HG02623 (cell line): Measurements from ENCODE around the gene EPB41L4B.

Experiments used
- ATAC-seq: cut with Tn5 transposase; IDR thresholded peaks from one replicate; pipeline ENCODE4 v1.9.1; 2021; ENCODE audit warnings: moderate library complexity; ENCODE audit not compliant: unreplicated experiment

EPB41L4B gene

DNA sequence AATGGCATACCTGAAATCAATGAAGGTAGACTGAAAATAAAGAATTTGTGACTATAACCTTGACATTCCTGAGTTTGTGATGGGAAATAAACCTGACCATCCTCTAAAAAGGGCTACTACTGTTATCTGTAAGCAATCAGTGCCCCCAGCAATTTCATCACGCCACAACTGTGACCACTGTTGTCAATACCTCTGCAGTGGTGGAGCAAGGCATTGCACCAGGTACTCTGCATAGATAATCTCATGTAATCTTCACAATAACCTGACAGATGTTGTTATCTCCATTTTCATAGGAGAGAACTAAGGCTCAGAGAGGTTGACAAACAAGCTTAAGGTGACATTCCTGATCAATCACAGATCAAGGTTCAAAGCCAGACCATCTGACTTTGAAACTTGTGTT lies 115.3 kb downstream of the EPB41L4B start:
- ATAC-seq = no peak

DNA sequence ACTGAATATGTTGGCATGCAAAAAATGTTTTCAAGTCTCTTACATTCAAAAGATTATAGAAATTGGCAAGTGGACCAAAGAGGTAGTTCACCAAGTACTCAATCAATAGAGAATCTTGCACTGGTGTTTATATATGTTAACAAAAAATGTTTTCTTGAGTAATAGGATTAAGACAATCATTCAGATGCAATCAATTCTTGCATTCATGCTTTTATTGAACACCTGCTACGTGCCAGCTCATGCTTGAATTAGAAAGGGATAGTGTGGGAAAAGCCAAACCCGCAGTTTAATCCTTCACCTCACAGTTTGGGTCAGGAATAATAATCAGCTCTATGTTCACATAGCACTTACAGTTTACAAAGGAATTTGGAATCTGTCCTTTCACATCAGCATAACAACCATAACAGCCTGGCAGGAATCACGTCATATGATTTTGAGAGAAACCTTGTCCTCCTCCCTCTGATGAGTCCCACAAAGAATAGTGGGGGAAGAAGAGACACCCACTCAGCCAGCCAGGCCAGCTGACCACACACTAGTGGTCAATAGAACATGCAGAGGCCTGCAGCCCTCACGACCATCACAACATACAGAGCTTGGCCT lies 117.0 kb downstream of the EPB41L4B start:
- no peak for ATAC-seq

DNA sequence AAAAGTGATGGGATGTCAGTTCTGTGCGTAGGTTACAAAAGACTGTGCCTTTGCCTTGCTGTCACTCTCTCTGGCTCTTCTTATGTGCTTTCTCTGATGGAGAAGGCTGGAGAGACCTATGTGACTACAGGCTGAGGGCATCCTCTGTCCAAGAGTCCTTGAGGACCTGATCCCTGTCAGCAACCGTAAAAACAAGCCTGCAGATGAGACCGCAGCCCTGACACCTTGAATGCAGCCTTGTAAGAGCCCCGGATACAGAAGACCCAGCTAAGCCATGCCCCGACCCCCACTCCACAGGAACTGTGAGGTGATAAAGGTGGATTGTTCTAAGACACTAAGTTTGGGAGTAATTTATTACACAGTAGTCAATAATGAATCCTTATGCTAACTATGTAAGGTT lies 121.2 kb downstream of the EPB41L4B start:
- ATAC-seq = no peak

DNA sequence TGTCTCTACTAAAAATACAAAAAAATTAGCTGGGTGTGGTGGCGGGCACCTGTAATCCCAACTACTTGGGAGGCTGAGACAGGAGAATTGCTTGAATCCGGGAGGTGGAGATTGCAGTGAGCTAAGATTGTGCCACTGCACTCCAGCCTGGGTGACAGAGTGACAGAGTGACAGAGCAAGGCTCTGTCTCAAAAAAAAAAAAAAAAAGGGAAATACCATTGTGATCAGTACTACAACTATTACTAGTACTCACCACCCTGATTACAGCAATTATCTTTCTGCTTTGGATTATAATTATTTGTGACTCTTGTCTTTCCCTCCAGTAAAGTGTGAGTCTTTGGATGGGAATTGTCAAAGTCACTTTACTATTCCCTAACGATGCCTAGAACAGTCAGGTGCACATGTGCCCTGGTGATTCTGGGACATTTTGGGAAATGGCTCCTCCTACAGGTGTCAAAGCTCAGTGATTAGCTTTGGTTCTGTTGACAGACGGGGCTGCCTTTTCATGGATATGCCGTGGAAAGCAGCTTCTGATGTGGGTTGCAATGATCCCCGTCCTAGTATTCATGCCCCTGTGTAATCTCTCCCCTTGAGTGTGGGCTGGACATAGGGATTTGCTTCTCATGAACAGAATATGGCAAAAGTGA lies 122.0 kb downstream of the EPB41L4B start:
- ATAC-seq = no peak

DNA sequence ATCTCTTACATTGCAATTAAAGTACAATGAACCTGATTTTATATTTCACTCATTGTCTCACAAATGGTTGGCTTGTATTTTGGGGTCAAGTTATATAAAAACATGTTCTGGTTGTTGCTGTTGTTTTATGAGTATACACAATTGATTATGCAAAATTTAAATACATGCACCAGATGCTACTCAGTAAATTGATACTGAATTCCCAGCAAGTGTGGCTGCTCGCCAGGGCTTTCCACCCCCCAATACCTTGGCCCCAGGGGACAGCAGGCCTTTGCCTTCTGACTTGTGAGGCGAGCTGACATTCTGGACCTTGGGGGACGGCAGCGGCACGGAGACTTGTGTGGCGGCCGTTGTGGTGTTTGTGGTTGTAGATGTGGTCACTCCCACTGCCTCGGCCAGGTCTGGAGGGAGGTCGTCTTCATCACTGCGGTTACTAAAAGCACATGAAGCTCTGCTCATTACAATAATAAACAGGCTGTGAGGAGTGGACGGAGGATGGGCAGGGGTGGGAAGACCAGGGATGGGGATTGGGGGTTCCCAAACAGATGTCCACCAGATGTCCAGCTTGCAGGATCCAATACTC lies 126.8 kb downstream of the EPB41L4B start:
- no peak for ATAC-seq

DNA sequence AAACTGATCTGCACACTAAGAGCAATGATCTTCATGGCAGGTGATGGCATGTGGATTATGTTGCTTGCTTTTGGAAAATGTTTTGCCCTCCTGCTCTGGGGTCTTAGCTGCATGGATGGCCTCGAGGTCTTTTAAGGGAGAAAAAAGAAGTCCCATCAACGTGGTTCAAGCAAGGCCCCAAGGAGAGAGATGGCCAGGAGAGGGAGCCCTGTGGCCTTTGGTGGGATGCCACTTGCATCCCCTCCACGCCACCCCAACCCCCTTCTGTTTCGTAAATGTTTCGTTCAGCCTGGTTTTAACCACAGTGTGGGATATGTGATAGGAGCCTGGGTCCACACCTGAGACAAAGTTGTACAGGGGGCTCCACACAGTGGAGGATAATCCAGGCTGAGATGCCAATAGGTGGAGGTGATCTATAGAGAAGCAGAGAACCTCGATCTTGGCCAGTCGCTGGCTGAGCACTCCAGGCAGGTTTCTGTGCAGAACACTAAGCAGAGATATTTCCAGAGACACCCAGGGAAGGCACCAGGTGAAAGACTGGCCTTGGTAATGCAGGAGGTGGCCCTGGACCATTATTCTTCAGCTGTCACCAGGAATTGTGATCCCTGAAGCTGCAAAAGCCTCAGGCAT lies 128.0 kb downstream of the EPB41L4B start:
- ATAC-seq = no peak

DNA sequence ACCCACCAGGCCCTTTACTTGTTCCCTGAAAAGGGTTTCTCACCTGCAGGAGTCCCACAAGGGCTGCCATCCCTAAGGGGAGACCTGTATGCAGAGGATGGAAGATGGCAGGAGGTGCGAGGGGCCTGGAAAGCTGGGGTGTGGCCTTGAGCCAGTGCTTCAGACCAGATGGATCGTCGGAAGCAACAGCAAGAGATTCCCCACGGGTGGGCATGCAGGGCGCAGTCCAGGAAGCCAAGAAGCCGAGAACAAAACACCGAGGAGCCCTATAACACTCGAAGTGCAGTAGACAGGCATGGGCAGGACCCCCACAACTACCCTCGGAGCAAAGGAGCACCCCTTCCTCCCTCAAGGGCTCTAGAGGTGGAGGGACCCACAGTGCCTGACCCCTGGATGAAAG lies 129.1 kb downstream of the EPB41L4B start:
- no peak for ATAC-seq

DNA sequence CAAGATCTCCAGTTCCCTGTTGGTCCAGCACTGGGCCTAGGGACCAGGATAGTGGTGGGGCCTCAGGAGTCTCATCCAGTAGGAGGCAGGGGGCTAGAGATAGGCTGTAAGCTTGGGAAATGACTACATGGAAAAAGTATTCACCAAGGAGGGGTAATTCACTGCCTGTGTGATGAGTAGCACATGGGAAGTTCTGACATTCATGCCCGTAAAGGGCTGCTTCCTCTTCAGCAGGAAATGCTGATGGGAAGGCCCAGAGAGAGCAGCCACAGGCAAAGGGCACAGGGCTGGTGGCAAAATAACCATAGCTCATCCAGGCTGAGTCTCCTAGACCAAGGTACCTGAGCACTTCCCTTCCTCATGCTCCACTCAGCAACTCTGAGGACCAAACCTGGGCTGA lies 130.7 kb downstream of the EPB41L4B start:
- ATAC-seq = no peak

DNA sequence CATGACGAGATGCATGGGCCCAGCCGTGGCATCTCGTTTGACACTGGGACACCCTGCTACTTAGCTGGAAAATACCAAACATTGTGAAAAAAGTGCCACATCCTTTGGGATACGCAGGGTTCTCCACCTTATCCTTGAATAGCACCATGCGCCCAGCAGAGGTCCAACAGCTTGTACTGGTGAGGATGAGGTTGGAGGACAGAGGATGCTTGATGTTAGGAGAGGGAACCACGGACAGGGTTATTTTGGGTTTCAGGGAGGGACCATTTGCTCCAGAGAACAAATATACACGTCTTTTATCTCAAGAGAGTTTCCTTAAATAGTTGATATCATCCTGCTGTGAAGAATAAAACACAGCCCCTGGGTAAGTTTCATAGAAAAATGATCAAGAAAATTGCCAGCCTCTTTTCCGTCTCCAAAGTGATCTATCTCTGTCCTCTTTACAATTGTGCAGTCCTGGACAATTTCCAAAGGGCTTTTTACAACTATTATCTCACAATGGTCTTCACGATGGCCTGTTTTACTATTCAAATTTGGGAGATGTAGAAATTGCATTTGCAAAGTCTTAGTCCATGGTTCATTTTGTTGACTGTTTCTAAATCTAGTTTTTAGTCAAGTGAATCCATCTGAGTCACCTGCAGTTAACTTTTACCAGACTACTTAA lies 133.9 kb downstream of the EPB41L4B start:
- no peak for ATAC-seq

DNA sequence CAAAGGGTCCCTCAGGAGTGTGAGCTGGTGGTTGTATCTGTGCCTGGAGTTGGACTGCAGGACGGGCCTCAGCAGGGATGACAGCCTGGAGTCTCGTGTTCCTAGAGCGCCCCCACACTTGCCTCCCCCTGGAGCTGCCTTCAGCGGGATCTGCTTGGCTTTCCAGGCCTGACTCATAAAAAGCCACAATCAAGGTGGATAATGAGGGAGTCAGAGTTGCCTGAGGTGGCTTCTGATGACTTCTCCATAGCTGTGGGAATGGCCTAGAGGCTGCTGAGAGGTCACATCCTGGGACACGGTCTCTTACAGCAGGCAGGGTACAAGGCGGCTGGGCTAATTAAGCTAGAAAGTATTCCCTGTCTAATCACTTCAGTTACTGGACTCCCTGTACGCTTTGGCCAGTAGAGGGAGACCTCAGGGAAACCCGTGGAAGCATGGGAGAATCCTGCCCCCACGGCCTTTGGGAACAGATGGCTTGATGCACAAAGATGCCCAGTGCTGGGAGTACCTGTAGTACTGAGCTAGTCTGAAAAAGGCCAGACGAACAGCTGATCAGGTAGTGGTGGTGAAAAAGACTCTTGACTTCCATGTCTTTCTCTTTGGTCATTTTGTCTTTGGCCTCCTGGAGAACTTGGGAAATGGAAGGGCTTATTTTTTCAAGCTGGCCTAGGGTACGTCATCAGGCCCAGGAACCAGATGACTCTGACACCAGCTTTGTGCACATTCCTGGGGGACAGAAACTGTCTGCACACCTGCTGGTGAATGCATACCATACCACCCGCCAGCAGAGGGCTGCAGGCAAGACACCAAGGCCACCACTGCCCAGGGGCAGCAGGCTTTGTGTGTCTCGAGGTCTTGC lies 137.7 kb downstream of the EPB41L4B start:
- ATAC-seq = no peak

DNA sequence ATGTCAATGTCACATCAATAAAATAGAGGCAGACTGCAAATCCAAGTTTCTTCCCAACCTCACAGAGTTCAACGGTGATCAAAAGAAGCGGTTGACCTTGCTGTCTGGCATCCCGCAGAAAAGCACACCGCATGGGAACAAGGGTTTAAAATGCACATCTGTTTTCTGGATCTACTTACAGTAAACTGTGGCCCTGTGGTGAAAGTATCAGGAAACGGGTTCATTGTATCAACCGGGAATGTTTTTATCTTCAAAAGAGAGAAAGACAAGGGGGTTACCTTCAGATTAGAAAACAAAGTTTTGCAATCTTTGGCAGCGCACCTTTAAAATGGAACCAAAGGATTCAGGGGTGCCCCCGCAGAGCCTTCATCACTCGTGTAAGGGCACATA lies 138.3 kb downstream of the EPB41L4B start:
- no peak for ATAC-seq

DNA sequence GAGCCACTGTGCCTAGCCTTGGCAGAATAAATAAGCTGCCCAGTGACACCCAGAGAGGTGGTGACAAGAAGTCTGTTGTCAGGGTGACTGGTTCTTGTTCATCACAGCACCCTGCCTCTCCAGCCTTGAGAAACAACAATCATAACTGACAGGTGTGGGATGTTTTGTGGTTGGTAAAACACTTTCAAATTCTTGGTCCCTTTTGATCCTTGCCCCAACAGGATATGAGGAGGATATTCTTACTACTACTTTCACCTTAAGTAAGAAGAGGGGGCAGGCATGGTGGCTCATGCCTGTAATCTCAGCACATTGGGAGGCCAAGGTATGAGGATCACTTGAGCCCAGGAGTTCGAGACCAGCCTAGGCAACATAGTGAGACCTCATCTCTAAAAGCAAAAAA lies 139.6 kb downstream of the EPB41L4B start:
- no peak for ATAC-seq

DNA sequence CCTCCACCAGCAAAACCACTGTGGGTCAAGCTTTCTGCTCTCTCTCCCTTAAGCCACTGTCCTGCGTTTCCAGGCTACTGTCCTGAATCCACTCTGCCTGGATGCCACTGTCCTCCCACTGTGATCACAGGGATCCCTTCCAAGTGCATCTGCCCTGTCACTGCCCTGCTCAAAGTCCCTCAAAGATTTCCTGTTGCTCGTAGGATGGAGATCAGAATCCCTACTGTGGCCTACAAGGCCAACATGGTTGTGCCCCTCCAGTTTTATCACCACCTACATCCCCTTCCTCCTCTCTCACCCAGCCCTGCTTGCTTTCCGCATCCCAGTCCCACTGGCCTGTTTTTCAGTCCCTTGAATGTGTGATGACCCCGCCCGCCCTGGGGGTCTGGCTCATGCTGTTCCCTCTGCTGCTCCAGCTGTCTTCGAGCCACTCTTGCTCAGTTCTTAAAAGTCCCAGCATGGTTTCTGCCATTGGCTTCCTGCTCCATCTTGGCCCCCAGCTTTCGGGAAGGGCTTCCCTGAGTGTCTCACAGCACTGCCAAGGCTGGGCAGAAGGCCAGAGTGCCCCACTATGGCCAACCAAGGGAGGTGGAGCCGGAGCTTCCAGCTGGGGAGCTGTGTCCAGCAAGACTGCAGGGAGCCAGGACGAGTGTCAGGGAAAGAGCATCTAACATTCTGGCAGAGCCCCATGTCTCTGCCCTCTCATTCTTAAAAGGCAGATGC lies 140.9 kb downstream of the EPB41L4B start:
- no peak for ATAC-seq

DNA sequence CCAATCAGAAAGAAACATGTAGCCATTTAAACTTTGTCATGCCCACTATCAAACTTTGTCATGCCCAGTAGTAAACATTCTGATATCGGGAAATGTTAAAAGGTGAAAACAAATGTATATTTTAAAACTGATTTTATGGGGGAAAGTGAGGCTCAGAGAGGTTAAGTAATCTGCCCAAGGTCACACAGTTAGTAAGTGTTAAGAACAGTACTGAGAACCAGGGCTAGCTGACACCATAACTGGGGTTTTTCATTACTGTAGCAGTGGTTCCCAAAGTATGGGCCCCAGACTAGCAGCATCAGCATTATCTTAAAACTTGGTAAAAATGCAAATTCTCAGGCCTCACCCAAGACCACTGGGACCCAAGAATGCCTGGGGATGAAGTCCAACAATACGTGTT lies 143.9 kb downstream of the EPB41L4B start:
- no peak for ATAC-seq

DNA sequence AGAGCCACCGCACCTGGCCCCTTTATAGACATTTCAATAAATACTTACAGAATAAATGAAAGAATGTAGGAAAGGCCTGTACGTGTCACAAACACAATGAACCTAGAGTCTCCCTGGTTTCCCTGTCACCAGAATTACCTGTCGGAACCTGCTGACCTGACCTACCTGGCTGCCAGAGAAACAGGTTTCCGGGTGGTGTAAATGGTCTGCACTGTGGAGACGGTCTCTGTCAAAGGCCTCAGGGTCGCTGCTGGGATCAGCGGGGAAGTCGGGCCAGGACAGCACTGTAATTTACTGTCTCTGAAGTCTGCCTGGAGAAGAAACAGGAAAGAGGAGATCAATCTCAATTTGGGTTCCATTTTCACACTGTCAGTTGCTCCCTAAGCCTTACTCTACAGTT lies 144.5 kb downstream of the EPB41L4B start:
- ATAC-seq = no peak

DNA sequence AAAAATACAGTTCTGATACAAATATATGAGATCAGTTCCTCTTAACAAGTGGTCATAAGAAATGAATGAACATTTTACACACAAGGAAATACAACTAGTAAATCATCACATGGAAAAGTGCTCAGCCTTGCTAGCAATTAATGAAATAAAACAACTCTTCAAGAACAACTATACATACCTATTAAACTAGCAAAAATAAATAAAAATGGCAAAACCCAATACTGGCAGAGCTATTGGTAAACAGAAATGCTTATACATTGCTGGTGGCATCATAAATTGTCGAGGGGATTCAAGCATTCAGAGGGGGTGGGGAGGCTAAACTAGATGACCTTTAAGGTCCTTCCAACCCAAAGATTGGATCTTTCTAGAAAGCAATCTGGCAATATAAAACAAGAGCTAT lies 147.9 kb downstream of the EPB41L4B start:
- ATAC-seq = no peak

DNA sequence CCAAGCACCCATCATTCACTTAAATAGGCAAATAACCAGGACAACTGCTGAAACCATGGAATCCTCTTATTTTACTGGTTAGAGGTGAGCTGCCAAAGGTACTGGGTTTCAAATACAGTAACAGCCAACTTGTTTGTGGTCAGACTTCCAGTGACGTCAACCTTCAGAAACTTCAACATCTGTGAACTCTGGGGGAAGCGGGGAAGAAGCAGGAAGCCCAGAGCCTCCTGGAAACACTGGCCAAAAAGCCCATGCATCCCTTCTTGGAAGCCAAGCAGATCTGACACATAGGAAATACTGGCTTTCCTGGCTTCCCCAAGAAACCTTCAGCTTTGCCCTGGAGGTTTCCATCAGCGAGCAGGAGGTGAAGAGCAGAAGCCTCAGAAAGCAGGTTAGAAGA lies 148.9 kb downstream of the EPB41L4B start:
- ATAC-seq = no peak

DNA sequence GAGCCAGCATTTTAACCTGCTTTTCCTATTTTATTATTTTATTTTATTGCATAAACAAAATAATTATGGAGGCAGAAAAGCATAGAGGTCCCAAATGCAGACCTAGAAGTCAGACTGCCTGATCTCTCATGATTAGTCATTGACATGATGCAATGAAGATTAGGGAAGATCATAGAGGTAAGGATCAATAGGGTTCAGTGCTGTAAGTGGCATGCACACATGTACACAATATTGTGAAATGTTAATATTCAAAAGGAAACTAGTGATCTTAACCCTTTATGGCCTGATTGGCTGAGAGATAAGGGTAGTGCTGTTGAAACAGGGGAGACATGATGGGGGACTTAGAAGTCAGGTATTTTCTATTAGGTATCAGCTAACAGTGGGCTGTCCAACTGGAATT lies 152.7 kb downstream of the EPB41L4B start:
- ATAC-seq = no peak

DNA sequence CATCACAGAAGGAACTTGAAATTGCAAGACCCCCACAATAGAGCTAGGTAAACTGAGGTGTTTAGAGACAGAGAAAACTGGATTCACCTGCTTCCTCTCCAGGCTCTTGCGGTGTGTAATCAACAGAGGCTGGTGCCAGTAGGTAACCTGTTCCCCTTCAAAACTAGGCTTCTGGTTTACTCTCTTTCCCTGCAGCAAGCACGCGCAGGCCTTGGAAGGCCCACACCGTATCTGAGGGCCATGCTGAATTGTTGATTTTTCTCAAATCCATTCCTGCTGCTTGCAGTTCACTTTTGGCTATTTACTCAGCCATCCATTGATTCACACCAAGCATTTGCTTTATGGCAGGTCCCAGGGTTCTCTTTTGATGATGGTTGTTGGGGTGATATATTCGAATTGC lies 153.1 kb downstream of the EPB41L4B start:
- ATAC-seq = no peak
